Nucleus accumbens (tissue), 56 donors: ENCODE measurements around the gene SELENON.

ENCODE experiments used
- DNase-seq, 56 donors: peaks; one replicate each; lab custom pipeline; 2025; lab: John Stamatoyannopoulos, UW

SELENON gene

GRCh38 chr1:25858906-25859789, 59.2 kb downstream of the SELENON start, which contains the start of gene AUNIP:
Gene AUNIP (minus strand): TSS chr1:25859457. CDS start chr1:25859357, 100 bp downstream.
- DNase-seq: peak in 48 of 56 donors; percentile 8 to 84 (median 52)

GRCh38 chr1:25861316-25862286, 61.6 kb downstream of the SELENON start:
- DNase-seq: peak in 1 of 56 donors; percentile 19

- no peak for DNase-seq
Observed at GRCh38 chr1:25862785-25863485, 62.9 kb downstream of the SELENON start.

- no peak for DNase-seq
Observed at GRCh38 chr1:25863486-25864262, 63.7 kb downstream of the SELENON start.

GRCh38 chr1:25864434-25864833, 64.4 kb downstream of the SELENON start:
- DNase-seq: no peak

GRCh38 chr1:25866288-25866687, 66.3 kb downstream of the SELENON start:
- no peak for DNase-seq

- DNase-seq: peak in 1 of 56 donors; percentile 20
Observed at GRCh38 chr1:25867210-25867991, 67.4 kb downstream of the SELENON start.
